Osteocyte (in vitro differentiated cells): ENCODE results near the gene SPATS2. TPM values are rescaled to one million over a fixed set of nuclear protein-coding genes. Genes with fewer than 3 reads are reported as not detected.

ENCODE experiments used
- DNase-seq: peaks from one replicate; pipeline ENCODE4 v3.0.0; 2021; ENCODE audit warnings: mixed read lengths; ENCODE audit not compliant: unreplicated experiment; ENCODE audit errors: extremely low spot score
- H3K27ac Mint-ChIP-seq: one replicate; pipeline ENCODE4 v1.8.0; 2021; ENCODE audit warnings: mild to moderate bottlenecking, mixed read lengths; ENCODE audit not compliant: unreplicated experiment
- H3K27me3 Mint-ChIP-seq: one replicate; pipeline ENCODE4 v1.8.0; 2021; ENCODE audit warnings: mixed read lengths; ENCODE audit not compliant: unreplicated experiment
- H3K36me3 Mint-ChIP-seq: one replicate; pipeline ENCODE4 v1.8.0; 2021; ENCODE audit warnings: mixed read lengths; ENCODE audit not compliant: unreplicated experiment
- H3K4me1 Mint-ChIP-seq: one replicate; pipeline ENCODE4 v1.8.0; 2021; ENCODE audit warnings: mixed read lengths; ENCODE audit not compliant: unreplicated experiment
- H3K4me3 Mint-ChIP-seq: one replicate; pipeline ENCODE4 v1.8.0; 2021; ENCODE audit warnings: mild to moderate bottlenecking, moderate library complexity, mixed read lengths; ENCODE audit not compliant: unreplicated experiment
- H3K9me3 Mint-ChIP-seq: one replicate; pipeline ENCODE4 v1.8.0; 2021; ENCODE audit warnings: mixed read lengths; ENCODE audit not compliant: unreplicated experiment
- CTCF ChIP-seq: fragments of 200-600 bp; sonication (generic); IDR thresholded peaks from 2 replicates; pipeline ENCODE4 v1.5.0; 2021; ENCODE audit warnings: antibody characterized with exemption, mild to moderate bottlenecking, moderate library complexity
- total RNA-seq: library from RNA; stranded (reverse); gene quantifications from 2 replicates; pipeline ENCODE4 v1.2.1, GENCODE V29; 2021

SPATS2 gene
- total RNA-seq, 1 donor from 2014 or later, result 25.6 TPM

- Mint-ChIP-seq H3K4me3 (no peak overlapping the region), H3K27me3 (no peaks in the 10 kb centered on the region), H3K4me1 (peaks cover 12% of the 10 kb centered on the region), H3K9me3 (no peaks in the 10 kb centered on the region), H3K27ac (peak overlapping the region; percentile 35), H3K36me3 (peaks cover 17% of the 10 kb centered on the region)
- no peak for TF ChIP-seq CTCF
- no peak for DNase-seq
Observed at GRCh38 chr12:49462083-49462744, 95.0 kb downstream of the SPATS2 start.

- peaks cover 12% of the 10 kb centered on the region for H3K36me3 Mint-ChIP-seq
- DNase-seq, result no peak
- no peak overlapping the region for H3K4me3 Mint-ChIP-seq
- no peaks in the 10 kb centered on the region for H3K27me3 Mint-ChIP-seq
- peaks cover 10% of the 10 kb centered on the region for H3K4me1 Mint-ChIP-seq
- H3K9me3 Mint-ChIP-seq, result no peaks in the 10 kb centered on the region
- TF ChIP-seq CTCF, result no peak
- H3K27ac Mint-ChIP-seq, result no peak overlapping the region
Observed at GRCh38 chr12:49465132-49465531, 97.9 kb downstream of the SPATS2 start.

GRCh38 chr12:49470986-49471385, 103.7 kb downstream of the SPATS2 start:
- TF ChIP-seq CTCF, result no peak
- peaks cover 4% of the 10 kb centered on the region for H3K36me3 Mint-ChIP-seq
- no peaks in the 10 kb centered on the region for H3K4me1 Mint-ChIP-seq
- H3K4me3 Mint-ChIP-seq, result no peak overlapping the region
- H3K9me3 Mint-ChIP-seq, result no peaks in the 10 kb centered on the region
- no peak for DNase-seq
- H3K27me3 Mint-ChIP-seq, result no peaks in the 10 kb centered on the region
- H3K27ac Mint-ChIP-seq, result no peak overlapping the region

- Mint-ChIP-seq H3K27me3 (no peaks in the 10 kb centered on the region), H3K9me3 (no peaks in the 10 kb centered on the region), H3K27ac (no peak overlapping the region), H3K4me3 (no peak overlapping the region), H3K4me1 (no peaks in the 10 kb centered on the region), H3K36me3 (peaks cover 4% of the 10 kb centered on the region)
- TF ChIP-seq CTCF, result no peak
- DNase-seq, result no peak
Observed at GRCh38 chr12:49471557-49471956, 104.3 kb downstream of the SPATS2 start.

- no peaks in the 10 kb centered on the region for H3K9me3 Mint-ChIP-seq
- peaks cover 4% of the 10 kb centered on the region for H3K36me3 Mint-ChIP-seq
- no peak overlapping the region for H3K27ac Mint-ChIP-seq
- no peaks in the 10 kb centered on the region for H3K27me3 Mint-ChIP-seq
- no peak for DNase-seq
- no peak for TF ChIP-seq CTCF
- H3K4me1 Mint-ChIP-seq, result no peaks in the 10 kb centered on the region
- no peak overlapping the region for H3K4me3 Mint-ChIP-seq
Observed at GRCh38 chr12:49476091-49476490, 108.8 kb downstream of the SPATS2 start.
